ENCODE data around the gene CFAP46.

The CFAP46 gene

GRCh38 chr10:132880128-132880981 is 62.0 kb downstream of the CFAP46 start:
- DNase-seq (ENCODE audit: low spot score), result no peak

DNA sequence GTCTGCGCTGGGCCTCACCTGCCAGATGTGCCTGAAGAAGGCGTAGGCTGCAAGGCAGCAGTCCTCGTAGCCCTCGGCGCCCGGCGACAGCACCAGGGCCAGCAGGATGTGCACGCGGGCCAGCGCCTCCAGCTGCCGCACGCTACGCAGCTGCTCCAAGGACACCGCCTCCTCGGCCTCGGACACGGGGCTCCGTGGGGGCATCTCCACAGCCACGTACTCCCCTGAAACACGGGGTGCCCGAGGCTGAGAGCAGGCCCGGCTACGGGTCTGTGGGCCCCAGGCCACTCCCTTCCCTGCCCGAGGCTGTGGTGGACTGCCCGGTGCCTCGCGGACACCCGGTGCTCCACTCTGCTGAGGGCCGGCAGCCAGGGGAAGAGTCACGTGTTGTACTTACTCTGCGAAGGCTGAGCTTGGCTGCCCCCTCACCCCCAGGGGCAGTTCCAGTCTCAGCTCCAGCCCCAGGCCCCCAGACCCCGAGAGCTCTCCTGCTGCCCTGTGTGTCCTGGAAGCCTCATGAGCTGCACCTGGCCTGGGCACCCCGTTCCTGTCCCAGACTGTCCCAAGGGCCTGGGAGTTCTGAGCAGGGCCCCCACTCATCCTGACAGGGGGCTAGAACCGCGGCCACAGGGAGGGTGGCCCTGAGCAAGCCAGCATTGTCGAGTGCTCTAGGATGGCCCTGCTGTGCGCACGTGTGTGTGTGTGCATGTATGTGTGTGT is 62.8 kb downstream of the CFAP46 start:
- no peak for DNase-seq (ENCODE audit: low spot score)

DNA sequence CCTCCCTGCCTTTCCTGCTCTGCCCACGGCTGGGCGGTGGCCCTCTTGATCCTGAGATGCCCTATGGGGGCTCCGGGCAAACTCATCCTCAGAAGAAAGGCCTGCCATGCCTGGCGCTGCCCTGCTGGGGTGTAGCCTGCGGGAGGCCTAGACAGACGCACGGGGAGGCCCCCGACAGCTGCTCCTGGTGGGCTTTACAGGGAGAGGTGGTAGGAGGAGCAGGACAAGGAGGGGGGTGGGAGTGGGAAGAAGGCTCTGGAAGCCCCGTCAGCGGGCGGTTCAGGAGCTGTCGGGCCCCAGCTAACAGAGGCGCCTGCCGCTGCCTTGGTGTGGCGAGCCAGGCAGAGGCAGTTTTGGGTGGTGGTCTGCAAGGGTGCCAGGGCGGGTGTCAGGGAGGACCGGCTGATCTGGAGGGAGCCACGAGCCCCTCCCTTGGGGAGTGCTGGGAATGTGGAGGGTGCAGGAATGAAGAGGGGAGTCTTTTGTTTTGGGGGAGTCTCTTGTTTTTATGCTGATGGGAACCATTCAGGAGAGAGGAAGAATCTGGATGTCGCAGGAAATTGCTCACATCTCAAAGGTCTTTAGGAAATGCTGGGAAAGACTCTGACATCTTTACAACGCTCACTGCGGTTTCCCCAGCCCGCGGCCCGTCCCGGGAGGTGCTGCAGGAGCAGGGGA is 63.5 kb downstream of the CFAP46 start:
- no peak for DNase-seq (ENCODE audit: low spot score)

GRCh38 chr10:132878091-132878729 is 64.2 kb downstream of the CFAP46 start:
- no peak for DNase-seq (ENCODE audit: low spot score)

GRCh38 chr10:132877473-132877872 is 64.9 kb downstream of the CFAP46 start:
- no peak for DNase-seq (ENCODE audit: low spot score)

GRCh38 chr10:132876993-132877431 is 65.4 kb downstream of the CFAP46 start:
- DNase-seq (ENCODE audit: low spot score), result no peak

DNA sequence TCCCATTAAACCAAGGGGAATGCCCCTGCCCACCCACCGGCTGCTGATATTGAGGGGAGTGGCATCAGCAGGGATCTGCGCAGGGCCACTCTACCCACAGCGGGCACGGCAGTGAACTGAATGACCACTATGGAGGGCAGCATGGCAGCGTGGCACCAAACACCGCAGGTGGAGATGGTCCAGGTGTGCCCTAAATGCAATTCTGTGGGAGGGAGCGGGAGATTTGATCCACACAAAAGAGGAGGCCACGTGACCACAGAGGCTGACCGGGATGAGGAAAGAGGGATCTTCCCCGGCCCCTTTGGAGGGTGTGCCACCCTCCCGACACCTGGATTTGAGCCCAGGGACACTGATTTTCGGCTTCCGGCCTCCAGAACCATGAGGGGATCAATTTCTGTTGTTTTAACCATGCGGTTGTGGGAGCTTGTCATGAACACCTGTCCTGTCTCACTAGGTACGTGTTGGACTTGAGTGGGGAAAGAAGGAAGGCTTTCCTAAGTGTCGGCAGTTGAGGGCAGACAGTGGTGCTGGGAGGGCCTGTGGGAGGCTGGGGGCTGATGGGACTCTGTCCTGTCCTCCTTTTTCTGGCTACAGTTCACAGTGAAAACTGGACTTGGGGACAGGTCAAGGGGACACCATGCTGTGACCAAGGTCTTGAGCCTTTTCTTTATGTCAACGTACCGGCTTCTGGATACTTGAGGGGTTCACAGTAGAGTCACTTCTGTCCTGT is 66.1 kb downstream of the CFAP46 start:
- DNase-seq (ENCODE audit: low spot score), result no peak

DNA sequence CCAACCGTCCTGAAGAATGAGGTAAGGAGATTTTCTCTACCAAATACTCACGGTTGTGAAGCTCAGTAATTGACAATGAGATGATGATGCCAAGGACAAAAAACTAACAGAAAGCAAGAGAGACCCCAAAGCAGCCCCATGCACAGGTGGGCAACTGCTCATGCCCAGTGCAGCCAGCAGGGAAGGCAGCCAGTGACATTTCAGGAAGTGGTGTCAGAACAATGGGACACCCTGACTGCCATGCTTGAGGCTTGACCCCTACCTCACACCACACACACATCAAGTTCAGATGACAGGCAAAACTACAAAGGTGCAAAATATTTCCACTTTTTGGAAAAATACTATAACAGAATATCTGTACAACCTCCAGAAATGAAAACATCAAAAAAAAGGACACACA is 66.9 kb downstream of the CFAP46 start:
- DNase-seq (ENCODE audit: low spot score), result no peak

GRCh38 chr10:132873395-132873794 is 69.0 kb downstream of the CFAP46 start:
- no peak for DNase-seq (ENCODE audit: low spot score)

GRCh38 chr10:132872658-132873057 is 69.7 kb downstream of the CFAP46 start:
- DNase-seq (ENCODE audit: low spot score), result no peak

- DNase-seq (ENCODE audit: low spot score), result no peak
These were observed 71.9 kb downstream of the CFAP46 start for GRCh38 chr10:132870426-132870825.

DNA sequence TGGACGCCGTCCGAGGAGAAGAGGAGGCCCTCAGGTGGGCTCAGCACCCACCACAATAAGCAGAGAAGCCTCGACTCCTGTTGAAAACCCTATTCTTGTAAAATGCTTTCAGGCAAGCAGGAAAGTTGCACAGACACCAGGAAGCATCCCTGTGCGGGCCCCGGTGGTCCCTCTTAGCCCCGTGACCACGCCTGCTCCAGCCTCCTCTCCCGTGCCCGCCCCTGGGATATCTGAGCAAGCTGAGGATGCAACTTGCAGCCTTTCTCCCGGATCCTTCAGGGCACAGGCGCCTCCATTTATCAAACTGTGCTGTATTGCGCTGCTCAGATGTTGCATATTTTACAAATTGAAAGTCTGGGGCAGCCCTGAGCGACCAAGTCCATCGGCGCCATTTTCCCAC is 72.7 kb downstream of the CFAP46 start:
- DNase-seq (ENCODE audit: low spot score), result no peak

- no peak for DNase-seq (ENCODE audit: low spot score)
These were observed 73.4 kb downstream of the CFAP46 start for GRCh38 chr10:132868995-132869394.

DNA sequence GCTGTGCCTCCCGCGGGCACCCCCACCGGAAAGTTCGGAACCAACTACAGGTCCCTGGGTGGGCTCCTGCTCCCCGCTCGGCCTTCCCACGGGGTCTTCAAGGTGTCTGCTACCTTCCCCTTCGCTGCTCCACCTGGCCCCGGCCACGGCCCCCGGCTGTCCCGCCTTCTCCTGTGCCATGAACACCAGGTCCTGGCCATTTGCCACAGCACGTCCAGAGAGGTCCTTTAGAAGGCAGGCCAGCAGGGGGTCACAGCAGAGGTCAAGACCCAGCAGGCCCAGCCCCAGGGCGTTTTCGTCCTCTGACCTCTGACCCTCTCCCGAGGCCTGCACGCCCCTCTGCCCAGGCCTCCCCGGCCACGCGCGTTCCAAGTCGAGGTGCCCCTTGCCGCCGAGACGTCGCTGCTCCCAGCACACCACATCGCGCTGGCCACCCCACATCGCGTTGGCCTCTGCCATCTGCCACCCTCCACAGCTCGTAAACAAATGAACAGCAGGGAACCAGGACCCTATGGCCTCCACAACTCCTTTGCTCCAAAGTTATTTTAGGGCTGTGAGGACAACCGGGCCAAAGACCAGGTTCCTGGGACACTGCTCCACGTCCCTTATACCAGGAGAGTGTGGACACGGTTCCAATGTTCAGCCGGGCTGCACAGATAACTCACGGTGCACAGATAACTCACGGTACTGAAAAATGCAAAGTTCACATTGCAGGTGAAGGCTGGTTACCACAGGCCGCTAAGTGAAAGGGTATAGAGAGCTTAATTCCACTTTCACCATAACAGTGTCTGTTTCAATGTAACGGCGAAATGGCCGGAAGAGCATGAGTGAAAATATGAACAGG is 74.3 kb downstream of the CFAP46 start:
- no peak for DNase-seq (ENCODE audit: low spot score)

GRCh38 chr10:132866601-132867381 is 75.6 kb downstream of the CFAP46 start:
- no peak for DNase-seq (ENCODE audit: low spot score)

GRCh38 chr10:132865851-132866600 is 76.3 kb downstream of the CFAP46 start:
- DNase-seq (ENCODE audit: low spot score), result no peak

- DNase-seq (ENCODE audit: low spot score), result no peak
These were observed 77.2 kb downstream of the CFAP46 start for GRCh38 chr10:132865171-132865631.

DNA sequence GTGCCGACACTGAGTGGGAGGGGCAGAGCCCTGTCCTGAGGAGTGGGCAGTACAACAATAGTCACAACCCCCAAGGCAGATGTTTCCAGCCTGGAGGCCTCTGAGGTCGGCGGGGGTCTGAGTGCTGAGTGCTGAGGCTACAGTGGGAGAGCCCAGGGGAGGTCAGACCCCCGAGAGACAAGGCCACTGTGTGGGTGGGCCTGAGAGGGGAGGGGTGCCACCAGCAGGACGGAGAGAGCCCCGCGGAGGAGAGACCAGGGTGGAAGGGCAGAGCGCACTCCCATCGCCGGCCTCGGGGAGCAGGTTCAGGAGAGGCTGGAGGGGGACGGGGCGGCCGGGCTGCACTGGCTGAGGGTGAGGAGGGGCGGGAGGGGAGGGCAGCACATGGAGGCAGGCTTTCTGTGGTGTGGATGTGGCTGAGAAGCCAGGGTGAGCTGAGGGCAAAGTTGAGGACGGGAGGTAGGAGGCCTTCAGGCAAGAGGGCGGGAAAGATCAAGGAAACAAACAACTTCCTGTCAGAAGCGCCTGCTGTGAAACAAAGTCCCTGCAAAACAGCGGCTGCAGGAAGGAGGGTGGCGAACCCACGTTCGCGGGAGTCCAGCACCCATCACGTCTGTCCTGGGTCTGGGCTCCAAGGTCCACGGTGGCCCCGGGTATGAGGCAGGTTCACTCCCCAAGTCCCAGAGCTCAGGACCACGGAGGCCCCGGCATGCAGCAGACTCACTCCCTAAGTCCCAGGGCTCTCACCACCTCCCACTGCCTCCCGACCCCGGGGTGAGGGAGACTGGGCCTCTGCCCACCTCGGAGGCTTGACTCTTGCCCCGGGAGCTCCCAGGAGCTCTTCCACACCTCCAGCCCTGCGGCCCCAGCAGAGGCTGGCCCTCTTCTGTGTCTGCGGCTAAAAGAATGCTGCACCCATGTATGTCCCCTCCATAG is 79.6 kb downstream of the CFAP46 start:
- no peak for DNase-seq (ENCODE audit: low spot score)

All from pons (tissue), 1 donor.